Measurements from ENCODE around the gene TUBB3.

DNA sequence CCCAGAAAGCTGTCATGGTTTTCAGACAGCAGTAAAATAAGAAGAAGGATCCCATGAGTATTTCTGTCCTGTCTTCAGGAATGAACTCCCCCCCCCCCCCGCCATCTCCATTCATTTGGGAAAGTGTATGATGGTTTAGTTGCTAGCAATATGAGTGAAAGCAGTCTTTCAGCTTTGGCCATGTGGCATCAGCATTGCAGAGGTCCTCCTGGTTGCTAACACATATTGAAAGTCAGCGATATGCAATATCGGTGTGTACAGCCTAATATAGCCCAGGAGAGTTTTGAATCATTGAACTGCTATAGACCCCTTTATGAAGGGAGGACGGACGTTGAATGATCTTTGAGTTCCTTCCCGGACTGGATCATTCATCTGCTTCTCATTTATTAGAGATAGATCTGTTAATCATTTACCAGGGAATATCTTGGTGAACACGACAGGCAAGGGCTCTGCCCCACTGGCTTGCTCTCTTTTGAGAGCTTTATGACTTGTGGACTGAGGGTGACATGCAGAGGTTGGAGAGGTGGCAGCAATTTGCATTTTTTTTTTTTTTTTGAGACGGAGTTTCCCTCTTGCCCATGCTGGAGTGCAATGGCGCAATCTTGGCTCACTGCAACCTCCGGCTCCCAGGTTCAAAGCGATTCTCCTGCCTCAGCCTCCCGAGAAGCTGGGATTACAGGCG lies 50.7 kb downstream of the TUBB3 start:
- TF ChIP-seq TAF1 (IDR thresholded peaks at IDR 0.05; ENCODE audit: control insufficient read depth, extremely low read depth, insufficient read depth, low read length, severe bottlenecking) (no peak), MAZ (CRISPR knock-in tag; conservative IDR thresholded peaks at IDR 0.05 in 1 of 2, IDR thresholded peaks at IDR 0.05 in 1 of 2) (no peak), EP300 (IDR thresholded peaks at IDR 0.05; ENCODE audit: low read length) (no peak), NR3C1 (CRISPR knock-in tag; IDR thresholded peaks at IDR 0.05) (no peak), ZBTB1 (CRISPR knock-in tag; IDR thresholded peaks at IDR 0.05; ENCODE audit: borderline replicate concordance, low read depth) (no peak), TAF15 (IDR thresholded peaks at IDR 0.05; ENCODE audit: low read depth, low read length) (no peak), POLR2AphosphoS5 (IDR thresholded peaks at IDR 0.05; ENCODE audit: control insufficient read depth, insufficient read depth, low read depth, low read length) (no peak), MEF2D (tag; conservative IDR thresholded peaks at IDR 0.05; ENCODE audit: low read depth) (no peak), NCOA1 (IDR thresholded peaks at IDR 0.05; ENCODE audit: low read depth) (no peak), PTBP1 (IDR thresholded peaks at IDR 0.05; ENCODE audit: low read depth, low read length) (no peak)
- TF ChIP-seq, protein P1, sequence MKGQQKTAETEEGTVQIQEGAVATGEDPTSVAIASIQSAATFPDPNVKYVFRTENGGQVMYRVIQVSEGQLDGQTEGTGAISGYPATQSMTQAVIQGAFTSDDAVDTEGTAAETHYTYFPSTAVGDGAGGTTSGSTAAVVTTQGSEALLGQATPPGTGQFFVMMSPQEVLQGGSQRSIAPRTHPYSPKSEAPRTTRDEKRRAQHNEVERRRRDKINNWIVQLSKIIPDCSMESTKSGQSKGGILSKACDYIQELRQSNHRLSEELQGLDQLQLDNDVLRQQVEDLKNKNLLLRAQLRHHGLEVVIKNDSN (CRISPR knock-in tag; IDR thresholded peaks at IDR 0.05) = no peak
- TF ChIP-seq, protein P2, sequence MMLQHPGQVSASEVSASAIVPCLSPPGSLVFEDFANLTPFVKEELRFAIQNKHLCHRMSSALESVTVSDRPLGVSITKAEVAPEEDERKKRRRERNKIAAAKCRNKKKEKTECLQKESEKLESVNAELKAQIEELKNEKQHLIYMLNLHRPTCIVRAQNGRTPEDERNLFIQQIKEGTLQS (IDR thresholded peaks at IDR 0.05) = no peak
- TF ChIP-seq, protein P2 (CRISPR knock-in tag; conservative IDR thresholded peaks at IDR 0.05) = no peak
- TF ChIP-seq, protein P3, sequence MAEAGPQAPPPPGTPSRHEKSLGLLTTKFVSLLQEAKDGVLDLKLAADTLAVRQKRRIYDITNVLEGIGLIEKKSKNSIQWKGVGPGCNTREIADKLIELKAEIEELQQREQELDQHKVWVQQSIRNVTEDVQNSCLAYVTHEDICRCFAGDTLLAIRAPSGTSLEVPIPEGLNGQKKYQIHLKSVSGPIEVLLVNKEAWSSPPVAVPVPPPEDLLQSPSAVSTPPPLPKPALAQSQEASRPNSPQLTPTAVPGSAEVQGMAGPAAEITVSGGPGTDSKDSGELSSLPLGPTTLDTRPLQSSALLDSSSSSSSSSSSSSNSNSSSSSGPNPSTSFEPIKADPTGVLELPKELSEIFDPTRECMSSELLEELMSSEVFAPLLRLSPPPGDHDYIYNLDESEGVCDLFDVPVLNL (CRISPR knock-in tag; IDR thresholded peaks at IDR 0.05; ENCODE audit: low read depth) = no peak

All from K562 (cell line).